Right lobe of liver (tissue), 6 donors: Measurements from ENCODE around the gene F10. TPM values are rescaled to one million over a fixed set of nuclear protein-coding genes. Genes with fewer than 3 reads are reported as not detected.

Experiments
- ATAC-seq, 4 donors: fragments of 200-7000 bp; cut with Tn5 transposase; one replicate each; pipeline ENCODE4 v1.9.1; 2020; ENCODE audit warnings: mild to moderate bottlenecking in 4 of 4, moderate library complexity in 4 of 4
- DNase-seq, 3 donors: peaks; one replicate each; pipeline ENCODE4 v3.0.0-alpha.2; 2020
- H3K27ac ChIP-seq, 3 donors: fragments of 200-600 bp; one replicate each; pipeline ENCODE4 v1.8.0; 2022
- H3K27me3 ChIP-seq, 2 donors: fragments of 200-600 bp; one replicate each; pipeline ENCODE4 v1.8.0; 2022
- H3K36me3 ChIP-seq, 4 donors: fragments of 200-600 bp; sonication (generic) in 1 of 4; one replicate each; pipeline versions ENCODE4 v1.5.1 to v1.8.0; 2017 to 2022; ENCODE audit warnings: control low read depth in 1 of 4
- H3K4me1 ChIP-seq, 4 donors: fragments of 200-600 bp; sonication (generic) in 1 of 4; one replicate each; pipeline versions ENCODE4 v1.5.1 to v1.8.0; 2017 to 2022; ENCODE audit warnings: control low read depth in 1 of 4
- H3K4me3 ChIP-seq, 3 donors: fragments of 200-600 bp; one replicate each; pipeline ENCODE4 v1.8.0; 2022
- H3K9me3 ChIP-seq, 4 donors: fragments of 200-600 bp; sonication (generic) in 1 of 4; one replicate each; pipeline versions ENCODE4 v1.5.1 to v1.8.0; 2017 to 2022; ENCODE audit warnings: control low read depth in 1 of 4
- POLR2A ChIP-seq: fragments of 450-650 bp; IDR thresholded peaks from one replicate; pipeline ENCODE4 v1.6.1; 2017; ENCODE audit warnings: antibody characterized with exemption, mild to moderate bottlenecking
- WGBS: methylation state at CpG from one replicate; pipeline ENCODE4 v1.1.6; 2018; ENCODE audit warnings: low coverage, low lambda C conversion rate; ENCODE audit not compliant: insufficient coverage; ENCODE audit errors: missing lambda C conversion rate; 5-methylcytosine and 5-hydroxymethylcytosine counted together
- intact Hi-C, 2 donors: fragments of 100-400 bp; cut with DNase I; formaldehyde crosslinking; loops; one replicate each; pipeline versions ENCODE4 v1.11.2 to v1.14.1; 2022
- total RNA-seq, 6 experiments: library from RNA; depleted of rRNA in 2 of 6; stranded (reverse); fragments of >200 nt in 2 of 6; fragmentation: NEBNext Ultra II Directional in 3 of 6; extraction: Animal tissue kit (Norgen Biotek cat#: 25700) in 3 of 6; gene quantifications; one replicate each; pipeline versions ENCODE4 v1.1.0 to v1.2.4, GENCODE V29; 2016 to 2023
- TF ChIP-seq, protein P1 (sequence below), 4 donors: fragments of 200-600 bp in 3 of 4; fragments of 450-650 bp in 1 of 4; IDR thresholded peaks; one replicate each; pipeline versions ENCODE4 v1.5.1 to v1.8.0; 2016 to 2022; ENCODE audit warnings: antibody characterized with exemption in 4 of 4, mild to moderate bottlenecking in 2 of 4
- donor health status: DM: no; HTN: yes; CAD: no.
- donor health status: DM: no; HTN: no; CAD: no.
- donor health status: DM: no; HTN: no; CAD: no.
- donor health status: DM: no; HTN: yes; CAD: no.
- donor health status: DM: no; HTN: yes; CAD: no.

Gene F10
- total RNA-seq, 6 experiments from 2014 or later: 108 to 157 (median 132) TPM

DNA sequence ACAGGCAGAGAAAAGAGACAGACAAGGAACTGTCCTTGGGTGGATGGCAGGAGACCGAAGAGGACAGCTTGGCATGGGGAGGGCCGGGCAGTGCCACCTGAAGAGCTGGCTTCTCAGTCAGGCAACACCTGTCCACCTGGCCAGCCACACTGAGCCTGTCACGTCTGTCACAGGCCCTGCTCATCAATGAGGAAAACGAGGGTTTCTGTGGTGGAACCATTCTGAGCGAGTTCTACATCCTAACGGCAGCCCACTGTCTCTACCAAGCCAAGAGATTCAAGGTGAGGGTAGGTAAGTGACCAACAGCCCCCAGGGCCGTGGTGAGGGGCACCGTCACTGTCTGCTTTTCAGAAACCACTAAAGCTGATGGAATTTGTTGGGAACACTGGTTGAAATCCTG, 24.6 kb downstream of the F10 start:
- WGBS: 100% methylated on average over 1 of the region's 8 CpGs
- DNase-seq: no peak
- Histone ChIP-seq H3K27me3 (no peaks in the 10 kb centered on the region), H3K9me3 (no peaks in the 10 kb centered on the region), H3K36me3 (peaks cover 0 to 11% (median 0%) of the 10 kb centered on the region in 4 donors), H3K4me3 (no peak overlapping the region), H3K27ac (no peak overlapping the region), H3K4me1 (peaks cover 0 to 9% (median 5%) of the 10 kb centered on the region in 4 donors)
- no peak for TF ChIP-seq POLR2A
- TF ChIP-seq, protein P1, sequence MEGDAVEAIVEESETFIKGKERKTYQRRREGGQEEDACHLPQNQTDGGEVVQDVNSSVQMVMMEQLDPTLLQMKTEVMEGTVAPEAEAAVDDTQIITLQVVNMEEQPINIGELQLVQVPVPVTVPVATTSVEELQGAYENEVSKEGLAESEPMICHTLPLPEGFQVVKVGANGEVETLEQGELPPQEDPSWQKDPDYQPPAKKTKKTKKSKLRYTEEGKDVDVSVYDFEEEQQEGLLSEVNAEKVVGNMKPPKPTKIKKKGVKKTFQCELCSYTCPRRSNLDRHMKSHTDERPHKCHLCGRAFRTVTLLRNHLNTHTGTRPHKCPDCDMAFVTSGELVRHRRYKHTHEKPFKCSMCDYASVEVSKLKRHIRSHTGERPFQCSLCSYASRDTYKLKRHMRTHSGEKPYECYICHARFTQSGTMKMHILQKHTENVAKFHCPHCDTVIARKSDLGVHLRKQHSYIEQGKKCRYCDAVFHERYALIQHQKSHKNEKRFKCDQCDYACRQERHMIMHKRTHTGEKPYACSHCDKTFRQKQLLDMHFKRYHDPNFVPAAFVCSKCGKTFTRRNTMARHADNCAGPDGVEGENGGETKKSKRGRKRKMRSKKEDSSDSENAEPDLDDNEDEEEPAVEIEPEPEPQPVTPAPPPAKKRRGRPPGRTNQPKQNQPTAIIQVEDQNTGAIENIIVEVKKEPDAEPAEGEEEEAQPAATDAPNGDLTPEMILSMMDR (IDR thresholded peaks at IDR 0.05): no peak
- intact Hi-C loops: no loop called here
- no peak for ATAC-seq

DNA sequence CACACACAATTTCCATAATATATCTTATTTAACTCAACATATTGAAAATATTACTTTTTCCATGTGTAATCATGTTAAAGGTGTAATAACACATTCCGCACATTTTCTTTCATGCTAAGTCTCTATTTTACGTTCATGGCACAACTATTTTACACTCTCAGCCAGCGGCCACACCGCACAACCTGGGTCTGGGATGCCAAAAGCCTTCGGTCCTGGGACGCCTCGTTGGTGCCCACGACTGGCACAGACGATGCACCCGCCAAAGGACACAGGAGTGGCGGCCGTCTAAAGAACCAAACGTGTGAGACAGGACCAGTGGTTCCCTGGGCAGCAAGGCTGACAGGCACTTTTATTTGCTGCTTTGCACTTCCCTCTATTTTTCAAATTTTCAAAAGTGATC, 25.8 kb downstream of the F10 start:
- intact Hi-C loops: no loop called here
- Histone ChIP-seq H3K27ac (peak overlapping the region in 1 of 3 donors; percentile 100), H3K27me3 (no peaks in the 10 kb centered on the region), H3K36me3 (peaks cover 0 to 11% (median 0%) of the 10 kb centered on the region in 4 donors), H3K9me3 (no peaks in the 10 kb centered on the region), H3K4me3 (no peak overlapping the region), H3K4me1 (peaks cover 0 to 9% (median 5%) of the 10 kb centered on the region in 4 donors)
- DNase-seq: no peak
- ATAC-seq: no peak
- 89% methylated on average over 13 of the region's 13 CpGs for WGBS
- no peak for TF ChIP-seq POLR2A
- TF ChIP-seq, protein P1 (IDR thresholded peaks at IDR 0.05): no peak

DNA sequence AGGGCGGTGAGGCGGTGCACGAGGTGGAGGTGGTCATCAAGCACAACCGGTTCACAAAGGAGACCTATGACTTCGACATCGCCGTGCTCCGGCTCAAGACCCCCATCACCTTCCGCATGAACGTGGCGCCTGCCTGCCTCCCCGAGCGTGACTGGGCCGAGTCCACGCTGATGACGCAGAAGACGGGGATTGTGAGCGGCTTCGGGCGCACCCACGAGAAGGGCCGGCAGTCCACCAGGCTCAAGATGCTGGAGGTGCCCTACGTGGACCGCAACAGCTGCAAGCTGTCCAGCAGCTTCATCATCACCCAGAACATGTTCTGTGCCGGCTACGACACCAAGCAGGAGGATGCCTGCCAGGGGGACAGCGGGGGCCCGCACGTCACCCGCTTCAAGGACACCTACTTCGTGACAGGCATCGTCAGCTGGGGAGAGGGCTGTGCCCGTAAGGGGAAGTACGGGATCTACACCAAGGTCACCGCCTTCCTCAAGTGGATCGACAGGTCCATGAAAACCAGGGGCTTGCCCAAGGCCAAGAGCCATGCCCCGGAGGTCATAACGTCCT, 26.4 kb downstream of the F10 start:
- no peak overlapping the region for H3K4me3 ChIP-seq
- WGBS: no CpG with 5 or more reads among the region's 38 CpGs

DNA sequence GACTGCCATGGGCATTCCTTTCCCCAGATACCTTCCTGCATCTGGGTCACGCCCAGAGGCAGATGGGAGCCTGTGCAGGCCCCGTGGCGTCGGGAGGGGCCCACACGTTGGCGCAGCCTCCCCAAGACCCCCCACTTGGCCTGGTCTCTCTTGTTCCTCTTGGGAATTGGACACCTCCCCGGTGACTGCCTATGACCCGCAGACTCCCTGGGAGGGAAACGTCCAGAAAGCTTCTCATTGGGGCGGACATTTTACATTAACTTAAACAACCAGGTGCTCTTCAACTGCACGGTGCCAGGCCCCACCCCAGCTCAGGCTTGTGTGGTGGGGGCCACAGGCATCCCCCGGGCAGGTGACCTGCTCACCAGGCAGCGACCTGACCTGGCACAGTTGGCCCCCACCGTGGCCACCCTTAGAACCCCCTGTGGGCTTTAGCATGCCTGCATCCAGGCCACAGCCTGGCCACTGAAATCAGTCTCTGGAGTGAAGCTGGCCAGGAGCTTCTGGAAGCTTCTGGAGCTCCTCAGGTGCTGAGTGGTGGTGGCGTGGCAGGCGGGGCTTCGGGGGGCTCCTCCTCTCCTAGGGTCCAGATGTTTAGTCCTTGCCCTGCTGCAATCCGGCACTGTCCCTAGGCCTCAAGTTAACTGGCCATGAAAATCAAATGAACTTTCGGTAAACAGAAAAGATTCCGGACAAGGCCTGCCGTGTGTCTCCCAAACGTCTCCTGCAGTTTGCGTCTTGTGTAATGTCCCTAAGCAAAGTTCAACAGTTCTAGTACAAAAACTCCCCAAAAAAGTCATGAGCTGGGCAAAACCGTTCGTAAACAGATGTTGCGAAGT, 27.3 kb downstream of the F10 start:
- ATAC-seq (peak; percentile 26 to 51 (median 45)), DNase-seq (peak in 2 of 3 donors; percentile 78 to 88)
- Histone ChIP-seq H3K27ac (peak overlapping the region; percentile 84 to 100 (median 99)), H3K9me3 (no peaks in the 10 kb centered on the region), H3K27me3 (no peaks in the 10 kb centered on the region), H3K4me1 (peaks cover 0 to 9% (median 5%) of the 10 kb centered on the region in 4 donors), H3K4me3 (peak overlapping the region in 1 of 3 donors; percentile 41), H3K36me3 (peaks cover 0 to 4% (median 0%) of the 10 kb centered on the region in 4 donors)
- TF ChIP-seq, protein P1 (IDR thresholded peaks at IDR 0.05): no peak
- no peak for TF ChIP-seq POLR2A
- intact Hi-C loops: no loop called here
- WGBS: 43% methylated on average over 17 of the region's 26 CpGs

More for the DNA sequence above, 26.4 kb downstream of the F10 start:
- TF ChIP-seq POLR2A: no peak
- TF ChIP-seq, protein P1 (IDR thresholded peaks at IDR 0.05): no peak
- Histone ChIP-seq H3K9me3 (no peaks in the 10 kb centered on the region), H3K27me3 (no peaks in the 10 kb centered on the region), H3K36me3 (peaks cover 0 to 10% (median 0%) of the 10 kb centered on the region in 4 donors), H3K27ac (peak overlapping the region; percentile 84 to 100 (median 99)), H3K4me1 (peaks cover 0 to 9% (median 5%) of the 10 kb centered on the region in 4 donors)
- DNase-seq (no peak), ATAC-seq (no peak)
- intact Hi-C loops: no loop called here
